Measurements from ENCODE around the gene GAS6. TPM values are rescaled to one million over a fixed set of nuclear protein-coding genes. Genes with fewer than 3 reads are reported as not detected.

The GAS6 gene
- total RNA-seq, 1 experiment from 2014 or later, result 93.8 TPM

DNA sequence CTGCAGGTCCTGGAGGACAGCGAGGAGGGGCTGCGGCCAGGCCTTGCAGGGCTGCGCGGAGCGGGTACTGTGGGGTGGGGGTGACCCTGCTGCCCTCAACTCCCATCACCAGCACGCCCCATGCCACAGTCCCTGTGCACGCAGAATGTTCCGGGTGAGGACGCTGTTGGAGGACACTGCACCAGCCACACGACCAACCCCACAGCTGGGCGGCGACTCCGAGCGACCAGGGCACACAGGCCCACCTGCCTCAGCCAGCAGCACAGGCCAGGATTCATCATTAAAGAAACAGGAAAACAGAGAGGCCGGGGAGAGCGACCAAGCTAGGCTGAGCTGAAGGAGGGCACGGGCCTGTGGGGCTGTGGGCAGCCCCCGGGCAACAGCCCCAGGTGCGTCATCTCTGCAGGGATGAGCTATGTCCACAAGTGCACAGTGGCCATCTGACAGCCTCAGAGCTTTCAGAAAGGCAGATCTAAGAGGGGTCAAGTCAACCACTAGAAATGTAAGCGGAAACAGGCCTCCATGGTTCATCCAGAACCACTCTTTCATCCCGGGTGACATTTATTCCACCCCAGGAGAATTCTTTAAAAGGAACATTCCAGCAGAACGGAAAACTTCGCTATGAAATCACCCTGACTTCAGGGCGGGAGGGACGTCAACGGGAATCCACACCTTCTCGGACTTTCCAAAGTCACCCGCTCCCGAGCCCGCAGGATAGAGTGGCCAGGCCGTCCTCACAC is 1.5 kb downstream of the GAS6 start:
- H3K4me3 ChIP-seq, result no peak overlapping the region
- intact Hi-C loops (cut with micrococcal nuclease; ENCODE audit: unreplicated experiment), result loop anchor here (5.0 kb wide), 1 partner anchor 40 kb away; no protein-coding TSS in a partner anchor
- no peaks in the 10 kb centered on the region for H3K79me2 ChIP-seq (ENCODE audit: low read depth)
- no TSS peak for BruUV-seq (replicated peaks)
- no peak overlapping the region for H2AFZ ChIP-seq
- peaks cover 10% of the 10 kb centered on the region; the same call in 1 of the 2 replicates for H3K27me3 ChIP-seq (ENCODE audit: insufficient read depth, low read depth)
- H3K9me2 ChIP-seq (ENCODE audit: insufficient read depth), result no peaks in the 10 kb centered on the region
- no peaks in the 10 kb centered on the region for H4K20me1 ChIP-seq (ENCODE audit: insufficient read depth)
- H3K36me3 ChIP-seq (ENCODE audit: low read depth), result no peaks in the 10 kb centered on the region
- peak overlapping the region; percentile 81; the same call in 1 of the 2 replicates for H3K4me2 ChIP-seq
- ChIA-PET CTCF (no interaction called here), POLR2A (ENCODE audit: unreplicated experiment) (no interaction called here)
- DNase-seq, result no peak
- peaks cover 13% of the 10 kb centered on the region; the same call in 1 of the 2 replicates for H3K4me1 ChIP-seq (replicated peaks; ENCODE audit: insufficient read depth)
- TF ChIP-seq CTCF (conservative IDR thresholded peaks at IDR 0.05) (no peak), EZH2 (IDR thresholded peaks at IDR 0.05; ENCODE audit: low read depth) (no peak)
- no peak overlapping the region for H3K27ac ChIP-seq
- H3K9me3 ChIP-seq (ENCODE audit: insufficient read depth, low read depth), result 0 out of 2 replicates have a peak, but pooled peaks cover 4% of the 10 kb centered on the region
- peaks cover 24% of the 10 kb centered on the region for H3F3A ChIP-seq (ENCODE audit: insufficient read depth, low read depth)

DNA sequence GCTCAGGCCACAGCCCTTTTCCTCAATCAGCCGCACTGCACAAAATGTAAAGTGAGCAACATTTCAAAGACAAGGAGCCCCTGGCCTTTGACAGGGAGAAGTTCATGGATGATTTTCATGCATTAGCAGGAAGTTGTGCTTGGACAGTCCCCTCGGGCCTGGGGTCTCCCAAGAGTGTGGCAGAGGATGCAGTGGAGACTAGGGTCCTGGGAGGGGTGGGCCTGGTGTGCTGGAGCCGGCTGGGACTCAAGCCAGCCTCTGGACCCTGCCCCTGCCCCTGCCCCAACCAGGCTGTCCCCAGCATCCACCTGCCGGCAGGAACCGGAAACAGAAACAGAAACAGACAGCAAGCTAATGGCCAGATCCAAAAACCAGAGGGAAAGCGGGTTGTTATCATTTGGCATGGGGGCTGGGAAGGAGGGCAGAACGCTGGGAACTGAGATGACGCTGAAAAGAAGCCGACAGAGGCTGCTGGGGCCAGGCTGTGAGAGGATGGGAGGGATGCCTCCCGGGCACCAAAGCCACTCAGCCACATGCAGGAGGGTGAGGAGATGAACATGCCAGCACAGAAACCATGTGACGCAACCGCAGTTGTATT is 2.3 kb downstream of the GAS6 start:
- BruUV-seq (replicated peaks), result TSS peak; percentile 14
- H3K4me1 ChIP-seq (replicated peaks; ENCODE audit: insufficient read depth), result peaks cover 13% of the 10 kb centered on the region; the same call in 1 of the 2 replicates
- no peaks in the 10 kb centered on the region for H3K79me2 ChIP-seq (ENCODE audit: low read depth)
- H3K27me3 ChIP-seq (ENCODE audit: insufficient read depth, low read depth), result peaks cover 10% of the 10 kb centered on the region; the same call in 1 of the 2 replicates
- no peaks in the 10 kb centered on the region for H3K36me3 ChIP-seq (ENCODE audit: low read depth)
- H3F3A ChIP-seq (ENCODE audit: insufficient read depth, low read depth), result peaks cover 24% of the 10 kb centered on the region
- ChIA-PET POLR2A (ENCODE audit: unreplicated experiment) (interaction anchor here (0.6 kb wide), 2 partner anchors 47 to 203 kb away, joined by 3 to 6 read pairs; no protein-coding TSS in a partner anchor), CTCF (no interaction called here)
- no peak overlapping the region for H2AFZ ChIP-seq
- H3K27ac ChIP-seq, result no peak overlapping the region
- intact Hi-C loops (cut with micrococcal nuclease; ENCODE audit: unreplicated experiment), result loop anchor here (2.0 to 5.0 kb wide), 3 partner anchors 35 to 85 kb away; no protein-coding TSS in a partner anchor
- H3K9me3 ChIP-seq (ENCODE audit: insufficient read depth, low read depth), result 0 out of 2 replicates have a peak, but pooled peaks cover 4% of the 10 kb centered on the region
- DNase-seq, result no peak
- no peaks in the 10 kb centered on the region for H4K20me1 ChIP-seq (ENCODE audit: insufficient read depth)
- H3K4me2 ChIP-seq, result no peak overlapping the region
- TF ChIP-seq CTCF (conservative IDR thresholded peaks at IDR 0.05) (no peak), EZH2 (IDR thresholded peaks at IDR 0.05; ENCODE audit: low read depth) (no peak)
- no peak overlapping the region for H3K4me3 ChIP-seq
- no peaks in the 10 kb centered on the region for H3K9me2 ChIP-seq (ENCODE audit: insufficient read depth)

DNA sequence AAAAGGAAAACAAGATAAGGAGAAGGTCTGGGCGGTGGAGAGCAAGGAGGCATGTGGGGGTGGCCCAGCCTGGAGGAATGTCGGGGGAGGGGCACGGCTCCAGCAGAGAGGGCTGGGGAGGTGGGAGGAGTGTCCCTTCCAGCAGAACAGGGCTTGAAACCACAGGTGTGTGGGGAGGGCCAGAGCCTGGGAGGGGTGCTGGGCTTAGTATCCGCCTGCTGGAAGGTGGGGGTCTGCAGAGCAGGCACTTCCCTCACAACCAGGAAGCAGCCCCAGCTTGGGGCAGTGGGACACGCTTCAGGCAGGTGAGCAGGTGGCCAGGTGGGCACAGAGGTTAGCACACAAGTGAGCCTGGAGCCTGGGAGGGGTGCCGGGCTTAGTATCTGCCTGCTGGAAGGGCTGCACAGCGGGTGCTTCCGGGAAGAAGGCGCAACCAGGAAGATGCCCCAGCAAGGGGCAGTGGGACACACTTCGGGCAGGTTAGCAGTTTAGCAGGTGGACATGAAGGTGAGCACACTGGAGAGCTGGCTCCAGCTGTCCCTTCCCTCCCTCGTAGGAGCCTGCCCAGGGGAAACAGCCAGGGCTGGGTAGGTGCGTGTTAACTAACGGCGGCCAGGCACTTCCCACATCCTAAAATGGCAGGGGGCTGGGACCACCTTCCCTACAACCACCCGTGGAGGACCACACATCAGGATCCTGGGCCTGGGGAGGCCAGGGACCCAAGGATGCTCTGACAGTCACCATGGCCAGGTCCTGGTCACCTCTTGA is 3.0 kb downstream of the GAS6 start:
- no peak overlapping the region; the same call in 1 of the 2 replicates for H3K4me2 ChIP-seq
- no peaks in the 10 kb centered on the region for H3K9me2 ChIP-seq (ENCODE audit: insufficient read depth)
- TF ChIP-seq EZH2 (IDR thresholded peaks at IDR 0.05; ENCODE audit: low read depth) (no peak), CTCF (conservative IDR thresholded peaks at IDR 0.05) (no peak)
- BruUV-seq (replicated peaks), result no TSS peak
- no peak overlapping the region for H2AFZ ChIP-seq
- H3K27me3 ChIP-seq (ENCODE audit: insufficient read depth, low read depth), result peaks cover 8% of the 10 kb centered on the region; the same call in 1 of the 2 replicates
- no peak overlapping the region for H3K4me3 ChIP-seq
- peak in 1 of 2 experiments; percentile 82 for DNase-seq
- H3F3A ChIP-seq (ENCODE audit: insufficient read depth, low read depth), result peaks cover 24% of the 10 kb centered on the region
- no peaks in the 10 kb centered on the region for H4K20me1 ChIP-seq (ENCODE audit: insufficient read depth)
- ChIA-PET POLR2A (ENCODE audit: unreplicated experiment) (interaction anchor here (0.5 to 0.6 kb wide), 4 partner anchors 22 to 204 kb away, joined by 3 to 6 read pairs (median 4); no protein-coding TSS in a partner anchor), CTCF (no interaction called here)
- intact Hi-C loops (cut with micrococcal nuclease; ENCODE audit: unreplicated experiment), result loop anchor here (1.0 to 5.0 kb wide), 4 partner anchors 24 to 86 kb away; no protein-coding TSS in a partner anchor
- no peaks in the 10 kb centered on the region for H3K79me2 ChIP-seq (ENCODE audit: low read depth)
- H3K9me3 ChIP-seq (ENCODE audit: insufficient read depth, low read depth), result 0 out of 2 replicates have a peak, but pooled peaks cover 4% of the 10 kb centered on the region
- H3K27ac ChIP-seq, result no peak overlapping the region
- H3K4me1 ChIP-seq (replicated peaks; ENCODE audit: insufficient read depth), result peaks cover 13% of the 10 kb centered on the region; the same call in 1 of the 2 replicates
- no peaks in the 10 kb centered on the region for H3K36me3 ChIP-seq (ENCODE audit: low read depth)

All from PC-9 (cell line).